HG03159 (cell line): ENCODE measurements around the gene OR7A17.

Source experiments
- ATAC-seq: cut with Tn5 transposase; IDR thresholded peaks from one replicate; pipeline ENCODE4 v1.9.1; 2021; ENCODE audit warnings: mild to moderate bottlenecking, moderate library complexity; ENCODE audit not compliant: unreplicated experiment

The OR7A17 gene

GRCh38 chr19:14886032-14886431, at the start of gene OR7A17:
OR7A17 (minus strand) TSS chr19:14886132; CDS start chr19:14881355, 4,777 bp downstream.
- no peak for ATAC-seq

- no peak for ATAC-seq
These were observed 47.6 kb upstream of the OR7A17 start for GRCh38 chr19:14933506-14933905.

- ATAC-seq: no peak
These were observed 30.9 kb upstream of the OR7A17 start for GRCh38 chr19:14916848-14917247.

- ATAC-seq: no peak
These were observed 29.2 kb upstream of the OR7A17 start for GRCh38 chr19:14915116-14915515.

- no peak for ATAC-seq
These were observed 20.8 kb upstream of the OR7A17 start for GRCh38 chr19:14906711-14907110.

- no peak for ATAC-seq
These were observed 15.8 kb upstream of the OR7A17 start for GRCh38 chr19:14901675-14902260.

GRCh38 chr19:14890643-14891379, 4.9 kb upstream of the OR7A17 start:
- no peak for ATAC-seq

GRCh38 chr19:14889994-14890642, 4.2 kb upstream of the OR7A17 start:
- ATAC-seq: no peak

- no peak for ATAC-seq
These were observed 14.2 kb downstream of the OR7A17 start for GRCh38 chr19:14871619-14872230.

- no peak for ATAC-seq
These were observed 17.4 kb downstream of the OR7A17 start for GRCh38 chr19:14868497-14868896.

GRCh38 chr19:14848822-14849221, 37.1 kb downstream of the OR7A17 start, which contains the start of gene OR7A10:
OR7A10 (minus strand) TSS chr19:14848922; CDS start chr19:14841877, 7,045 bp downstream.
- ATAC-seq: no peak

GRCh38 chr19:14843578-14843977, 42.4 kb downstream of the OR7A17 start:
- ATAC-seq: no peak

- ATAC-seq: no peak
These were observed 42.8 kb downstream of the OR7A17 start for GRCh38 chr19:14843169-14843568.

- ATAC-seq: no peak
These were observed 45.7 kb downstream of the OR7A17 start for GRCh38 chr19:14840206-14840605.

GRCh38 chr19:14837391-14837790, 48.5 kb downstream of the OR7A17 start:
- ATAC-seq: no peak

GRCh38 chr19:14835011-14835410, 50.9 kb downstream of the OR7A17 start, which contains the start of the genes OR7A5 and OR7C1:
OR7A5 (minus strand) TSS chr19:14835185; CDS start chr19:14828241, 6,944 bp downstream.
OR7C1 (minus strand) TSS chr19:14835185; CDS start chr19:14800136, 35,049 bp downstream.
- no peak for ATAC-seq

- ATAC-seq: no peak
These were observed 55.2 kb downstream of the OR7A17 start for GRCh38 chr19:14830702-14831101.
